WERI-Rb-1 (cell line): ENCODE results near the gene MOSMO.

Experiments used
- DNase-seq: peaks from one replicate; pipeline ENCODE4 v3.0.0-alpha.2; 2020
- H3K27ac ChIP-seq: fragments of 250-450 bp; sonication (Bioruptor Pico); 2 replicates; pipeline ENCODE4 v1.5.1; 2020; ENCODE audit warnings: mild to moderate bottlenecking, moderate library complexity
- H3K27me3 ChIP-seq: fragments of 250-450 bp; sonication (Bioruptor Pico); 2 replicates; pipeline ENCODE4 v1.5.1; 2021; ENCODE audit warnings: mild to moderate bottlenecking, low read depth, moderate library complexity; ENCODE audit not compliant: insufficient read depth, severe bottlenecking
- H3K36me3 ChIP-seq: fragments of 250-450 bp; sonication (Bioruptor Pico); 2 replicates; pipeline ENCODE4 v1.5.1; 2020; ENCODE audit warnings: mild to moderate bottlenecking, moderate library complexity
- H3K4me3 ChIP-seq: 2 replicates; pipeline ENCODE4 v1.5.1; 2011; ENCODE audit warnings: low read depth, mild to moderate bottlenecking, control low read depth, low read length
- H3K9me3 ChIP-seq: fragments of 250-450 bp; sonication (Bioruptor Pico); 2 replicates; pipeline ENCODE4 v1.5.1; 2021; ENCODE audit warnings: mild to moderate bottlenecking, moderate library complexity; ENCODE audit not compliant: severe bottlenecking
- CTCF ChIP-seq: IDR thresholded peaks from 2 replicates; pipeline ENCODE4 v1.5.1; 2011; ENCODE audit warnings: low read depth, mild to moderate bottlenecking, control low read depth, inconsistent platforms, low read length

The MOSMO gene

GRCh38 chr16:22055881-22056280 lies 48.0 kb downstream of the MOSMO start:
- Histone ChIP-seq H3K9me3 (no peaks in the 10 kb centered on the region), H3K4me3 (no peak overlapping the region), H3K27me3 (no peaks in the 10 kb centered on the region), H3K36me3 (no peaks in the 10 kb centered on the region), H3K27ac (no peak overlapping the region)
- TF ChIP-seq CTCF = 0 out of 2 replicates have a peak, but pooled peaks have one; percentile 12
- DNase-seq = peak; percentile 16

- peak; percentile 9 for DNase-seq
- H3K36me3 ChIP-seq = no peaks in the 10 kb centered on the region
- no peak overlapping the region for H3K4me3 ChIP-seq
- no peak overlapping the region for H3K27ac ChIP-seq
- no peak for TF ChIP-seq CTCF
- peaks cover 13% of the 10 kb centered on the region for H3K27me3 ChIP-seq
- peaks cover 6% of the 10 kb centered on the region for H3K9me3 ChIP-seq
Observed at GRCh38 chr16:22063888-22064467, 56.1 kb downstream of the MOSMO start.

- DNase-seq = no peak
- H3K4me3 ChIP-seq = no peak overlapping the region
- no peak overlapping the region for H3K27ac ChIP-seq
- H3K27me3 ChIP-seq = peaks cover 13% of the 10 kb centered on the region
- peaks cover 6% of the 10 kb centered on the region for H3K9me3 ChIP-seq
- TF ChIP-seq CTCF = no peak
- no peaks in the 10 kb centered on the region for H3K36me3 ChIP-seq
Observed at GRCh38 chr16:22065252-22065651, 57.3 kb downstream of the MOSMO start.

- Histone ChIP-seq H3K27me3 (no peaks in the 10 kb centered on the region), H3K4me3 (no peak overlapping the region), H3K9me3 (peaks cover 6% of the 10 kb centered on the region), H3K36me3 (no peaks in the 10 kb centered on the region), H3K27ac (no peak overlapping the region)
- DNase-seq = no peak
- no peak for TF ChIP-seq CTCF
Observed at GRCh38 chr16:22070361-22071330, 62.7 kb downstream of the MOSMO start.

- H3K4me3 ChIP-seq = no peak overlapping the region
- H3K9me3 ChIP-seq = peaks cover 6% of the 10 kb centered on the region
- no peak overlapping the region for H3K27ac ChIP-seq
- DNase-seq = no peak
- no peak for TF ChIP-seq CTCF
- H3K27me3 ChIP-seq = no peaks in the 10 kb centered on the region
- H3K36me3 ChIP-seq = no peaks in the 10 kb centered on the region
Observed at GRCh38 chr16:22071331-22071910, 63.5 kb downstream of the MOSMO start.
